Gastroesophageal sphincter (tissue), 4 donors: ENCODE data around the gene CALU. TPM values are rescaled to one million over a fixed set of nuclear protein-coding genes. Genes with fewer than 3 reads are reported as not detected.

Experiments
- ATAC-seq: fragments of 150-250 bp; one replicate; pipeline ENCODE4 v1.9.1; 2016; ENCODE audit warnings: mild to moderate bottlenecking, moderate library complexity
- H3K27ac ChIP-seq, 4 donors: fragments of 200-600 bp; sonication (generic) in 3 of 4; 1 replicate in 3 of 4; 2 replicates in 1 of 4; pipeline ENCODE4 v1.5.1; 2016 to 2019
- H3K27me3 ChIP-seq: fragments of 200-600 bp; sonication (generic); one replicate; pipeline ENCODE4 v1.5.1; 2019
- H3K36me3 ChIP-seq, 2 donors: fragments of 200-600 bp; sonication (generic); one replicate each; pipeline ENCODE4 v1.5.1; 2019; ENCODE audit warnings: control low read depth in 1 of 2
- H3K4me1 ChIP-seq, 3 donors: fragments of 200-600 bp; sonication (generic); 1 replicate in 2 of 3; 2 replicates in 1 of 3; pipeline ENCODE4 v1.5.1; 2016 to 2019; ENCODE audit warnings: control low read depth in 2 of 3
- H3K4me3 ChIP-seq, 2 donors: fragments of 200-600 bp; sonication (generic); one replicate each; pipeline ENCODE4 v1.5.1; 2019; ENCODE audit warnings: mild to moderate bottlenecking in 1 of 2, moderate library complexity in 1 of 2
- H3K9me3 ChIP-seq, 3 donors: fragments of 200-600 bp; sonication (generic); one replicate each; pipeline ENCODE4 v1.5.1; 2017 to 2019; ENCODE audit warnings: control low read depth in 2 of 3
- EP300 ChIP-seq: sonication (generic); formaldehyde crosslinking; IDR thresholded peaks from one replicate; pipeline ENCODE4 v1.6.1; 2017; ENCODE audit warnings: antibody characterized with exemption, mild to moderate bottlenecking
- POLR2A ChIP-seq, 2 donors: fragments of 450-650 bp; IDR thresholded peaks; one replicate each; pipeline ENCODE4 v1.6.1; 2017; ENCODE audit warnings: antibody characterized with exemption in 2 of 2, mild to moderate bottlenecking in 2 of 2, moderate library complexity in 1 of 2
- POLR2AphosphoS5 ChIP-seq: sonication (generic); formaldehyde crosslinking; IDR thresholded peaks from one replicate; pipeline ENCODE4 v1.6.1; 2017; ENCODE audit warnings: antibody characterized with exemption
- WGBS, 2 donors: methylation state at CpG; one replicate each; pipeline ENCODE4 v1.1.5; 2018; ENCODE audit warnings: low coverage in 1 of 2; 5-methylcytosine and 5-hydroxymethylcytosine counted together
- total RNA-seq, 4 donors: library from RNA; depleted of rRNA; stranded (reverse); fragments of >200 nt; gene quantifications; one replicate each; pipeline ENCODE4 v1.1.0, GENCODE V29; 2016
- TF ChIP-seq, protein P1 (sequence below), 4 experiments: fragments of 200-600 bp in 2 of 4; fragments of 450-650 bp in 2 of 4; sonication (generic) in 1 of 4; IDR thresholded peaks; one replicate each; pipeline ENCODE4 v1.5.1; 2017 to 2019; ENCODE audit warnings: antibody characterized with exemption in 4 of 4, mild to moderate bottlenecking in 2 of 4, moderate library complexity in 2 of 4

CALU gene
- total RNA-seq, 4 donors from 2014 or later, result 146 to 274 (median 235) TPM

DNA sequence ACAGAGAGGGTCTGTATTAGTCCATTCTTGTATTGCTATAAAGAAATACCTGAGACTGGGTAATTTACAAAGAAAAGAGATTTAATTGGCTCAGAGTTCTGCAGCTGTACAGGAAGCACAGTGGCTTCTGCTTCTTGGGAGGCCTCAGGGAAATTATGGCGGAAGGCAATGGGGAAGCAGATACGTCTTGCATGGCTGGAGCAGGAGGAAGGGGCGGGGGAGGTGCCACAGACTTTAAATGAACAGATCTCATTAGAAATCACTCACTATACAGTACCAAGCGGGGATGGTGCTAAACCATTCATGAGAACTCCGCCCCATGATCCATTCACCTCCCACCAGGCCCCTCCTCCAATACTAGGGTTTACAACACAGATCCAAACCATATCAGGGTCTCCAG is 3.7 kb upstream of the CALU start:
- ATAC-seq, result no peak
- H3K27ac ChIP-seq, result no peak overlapping the region
- H3K27me3 ChIP-seq, result no peaks in the 10 kb centered on the region
- H3K4me3 ChIP-seq, result no peak overlapping the region
- no peaks in the 10 kb centered on the region for H3K9me3 ChIP-seq
- no peaks in the 10 kb centered on the region for H3K36me3 ChIP-seq
- TF ChIP-seq POLR2A (IDR thresholded peaks at IDR 0.05), result no peak
- TF ChIP-seq EP300, result no peak
- TF ChIP-seq POLR2AphosphoS5, result no peak
- TF ChIP-seq, protein P1, sequence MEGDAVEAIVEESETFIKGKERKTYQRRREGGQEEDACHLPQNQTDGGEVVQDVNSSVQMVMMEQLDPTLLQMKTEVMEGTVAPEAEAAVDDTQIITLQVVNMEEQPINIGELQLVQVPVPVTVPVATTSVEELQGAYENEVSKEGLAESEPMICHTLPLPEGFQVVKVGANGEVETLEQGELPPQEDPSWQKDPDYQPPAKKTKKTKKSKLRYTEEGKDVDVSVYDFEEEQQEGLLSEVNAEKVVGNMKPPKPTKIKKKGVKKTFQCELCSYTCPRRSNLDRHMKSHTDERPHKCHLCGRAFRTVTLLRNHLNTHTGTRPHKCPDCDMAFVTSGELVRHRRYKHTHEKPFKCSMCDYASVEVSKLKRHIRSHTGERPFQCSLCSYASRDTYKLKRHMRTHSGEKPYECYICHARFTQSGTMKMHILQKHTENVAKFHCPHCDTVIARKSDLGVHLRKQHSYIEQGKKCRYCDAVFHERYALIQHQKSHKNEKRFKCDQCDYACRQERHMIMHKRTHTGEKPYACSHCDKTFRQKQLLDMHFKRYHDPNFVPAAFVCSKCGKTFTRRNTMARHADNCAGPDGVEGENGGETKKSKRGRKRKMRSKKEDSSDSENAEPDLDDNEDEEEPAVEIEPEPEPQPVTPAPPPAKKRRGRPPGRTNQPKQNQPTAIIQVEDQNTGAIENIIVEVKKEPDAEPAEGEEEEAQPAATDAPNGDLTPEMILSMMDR (IDR thresholded peaks at IDR 0.05), result no peak
- H3K4me1 ChIP-seq, result peaks cover under 1 to 16% (median under 1%) of the 10 kb centered on the region in 3 donors
- WGBS, 2 donors, result 87 to 100% methylated on average over 1 to 2 of the region's 5 CpGs

DNA sequence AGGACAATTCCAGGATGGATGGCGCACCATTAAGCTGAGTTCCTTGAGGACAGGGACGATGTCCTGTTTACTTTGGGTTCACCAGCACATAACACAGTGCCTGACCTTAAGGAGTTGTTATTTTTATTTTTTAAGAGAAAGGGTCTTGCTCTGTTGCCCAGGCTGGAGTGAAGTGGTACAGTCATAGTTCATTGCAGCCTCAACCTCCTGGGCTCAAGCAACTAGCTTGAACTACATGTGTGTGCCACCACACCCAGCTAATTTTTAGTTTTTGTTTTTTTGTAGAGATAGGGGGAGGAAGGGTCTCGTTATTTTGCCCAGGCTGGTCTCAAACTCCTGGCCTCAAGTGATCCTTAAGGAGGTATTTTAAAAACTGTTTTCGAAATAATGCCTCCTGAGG is 1.7 kb upstream of the CALU start:
- 95 to 100% methylated on average over 2 to 4 of the region's 4 CpGs for WGBS, 2 donors
- Histone ChIP-seq H3K27me3 (no peaks in the 10 kb centered on the region), H3K36me3 (no peaks in the 10 kb centered on the region), H3K27ac (peak overlapping the region in 1 of 4 donors; percentile 92), H3K4me1 (peaks cover 7 to 36% (median 8%) of the 10 kb centered on the region in 3 donors), H3K9me3 (no peaks in the 10 kb centered on the region), H3K4me3 (no peak overlapping the region)
- ATAC-seq, result no peak
- TF ChIP-seq, protein P1 (IDR thresholded peaks at IDR 0.05), result no peak
- TF ChIP-seq POLR2A (IDR thresholded peaks at IDR 0.05) (no peak), POLR2AphosphoS5 (no peak), EP300 (no peak)

DNA sequence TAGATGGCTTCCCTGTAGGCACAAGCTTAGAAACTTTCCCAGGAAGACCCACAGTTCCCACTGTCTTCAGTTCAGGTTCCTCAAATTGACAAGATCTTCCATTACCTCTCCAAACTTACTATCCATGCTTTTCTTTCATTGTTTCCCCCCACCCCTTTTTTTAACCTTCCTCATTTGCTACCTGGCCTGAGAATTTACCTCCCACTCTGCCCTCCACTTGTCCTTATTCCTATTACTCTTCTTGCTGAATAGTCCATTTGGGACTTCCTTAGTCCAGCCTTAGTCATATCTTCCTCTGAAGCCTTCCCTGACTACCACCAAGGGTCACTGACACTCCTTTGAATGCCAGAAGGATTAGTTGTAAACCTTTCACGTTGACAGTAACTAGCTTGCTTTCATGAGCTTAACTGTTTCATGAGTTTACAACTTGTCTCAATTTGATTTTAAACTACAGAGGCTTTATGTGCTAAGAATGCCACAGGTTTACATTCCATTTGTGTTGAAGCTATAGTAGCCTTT is 1.2 kb upstream of the CALU start:
- Histone ChIP-seq H3K4me3 (no peak overlapping the region), H3K9me3 (no peaks in the 10 kb centered on the region), H3K4me1 (peaks cover 7 to 39% (median 8%) of the 10 kb centered on the region in 3 donors), H3K36me3 (no peaks in the 10 kb centered on the region), H3K27me3 (no peaks in the 10 kb centered on the region), H3K27ac (peak overlapping the region; percentile 77 to 98 (median 92))
- ATAC-seq, result no peak
- 0 to 9% methylated on average over 1 of the region's 1 CpG for WGBS, 2 donors
- TF ChIP-seq POLR2AphosphoS5 (peak; percentile 18), EP300 (no peak)

DNA sequence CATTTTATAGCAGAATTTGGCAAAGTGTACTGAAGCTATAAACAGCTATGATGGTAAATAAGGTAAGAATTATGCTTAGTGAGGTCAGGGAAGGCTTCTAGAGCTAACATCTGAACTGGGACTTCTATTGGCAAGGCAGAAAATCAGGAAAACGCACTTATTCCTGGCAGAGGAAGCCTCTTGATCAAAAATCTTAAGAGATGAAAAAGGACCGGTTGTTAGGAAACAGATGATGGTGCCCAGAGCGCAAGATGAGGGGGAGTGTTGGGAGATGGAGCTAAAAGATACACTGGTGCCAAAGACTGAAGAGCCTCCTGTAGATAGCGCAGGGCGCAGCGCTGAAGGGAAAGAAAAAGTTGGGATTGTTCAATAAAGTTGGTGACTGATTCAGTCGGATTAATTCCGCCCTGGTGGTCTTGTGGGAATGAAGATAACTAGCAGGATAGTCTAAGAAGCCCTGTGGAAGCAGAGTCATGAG is 550 bp upstream of the CALU start:
- H3K4me3 ChIP-seq, result peak overlapping the region; percentile 45 to 76
- H3K27me3 ChIP-seq, result no peaks in the 10 kb centered on the region
- 0% methylated on average over 7 to 8 of the region's 8 CpGs for WGBS, 2 donors
- H3K9me3 ChIP-seq, result no peaks in the 10 kb centered on the region
- peak; percentile 39 for ATAC-seq
- no peaks in the 10 kb centered on the region for H3K36me3 ChIP-seq
- H3K4me1 ChIP-seq, result peaks cover 7 to 46% (median 8%) of the 10 kb centered on the region in 3 donors
- H3K27ac ChIP-seq, result peak overlapping the region; percentile 77 to 98 (median 92)
- no peak for TF ChIP-seq POLR2AphosphoS5
- TF ChIP-seq, protein P1 (IDR thresholded peaks at IDR 0.05), result peak in 1 of 4 experiments; percentile 15

DNA sequence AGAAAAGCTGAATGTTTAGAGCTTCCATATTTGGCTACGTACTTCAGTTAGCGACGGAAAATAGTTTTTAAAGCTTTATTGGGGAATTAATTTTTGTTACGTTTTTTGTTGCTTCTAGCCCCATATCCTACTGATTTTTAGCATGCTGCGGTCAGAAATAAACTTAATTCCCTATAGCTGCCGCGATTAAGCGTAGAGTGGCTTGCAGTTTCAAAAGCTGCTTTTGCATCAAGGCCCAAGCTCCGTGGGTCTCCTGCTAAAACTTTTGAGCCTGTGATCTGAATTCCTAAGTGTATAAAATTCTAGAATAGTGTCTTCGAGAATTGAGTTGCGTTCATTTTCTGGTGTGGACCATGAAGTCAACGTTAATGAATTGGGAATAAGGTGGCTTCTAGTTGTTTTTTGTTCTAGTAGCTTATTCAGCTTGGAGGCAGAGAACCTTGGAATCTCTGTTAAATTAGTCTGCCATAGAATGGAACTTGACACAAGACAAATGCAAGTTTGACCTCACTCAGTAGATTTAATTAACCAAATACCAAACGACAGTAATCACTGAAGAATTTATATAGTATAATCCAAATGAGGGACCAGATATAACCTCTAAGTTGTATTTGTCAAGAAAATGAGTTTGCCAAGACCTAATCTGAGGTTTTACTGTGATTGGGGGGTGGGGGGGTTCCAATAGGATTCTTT is 977 bp downstream of the CALU start:
- Histone ChIP-seq H3K4me3 (peak overlapping the region; percentile 74 to 76), H3K27me3 (no peaks in the 10 kb centered on the region), H3K9me3 (no peaks in the 10 kb centered on the region), H3K27ac (peak overlapping the region; percentile 80 to 98 (median 92)), H3K36me3 (no peaks in the 10 kb centered on the region), H3K4me1 (peaks cover 7 to 61% (median 8%) of the 10 kb centered on the region in 3 donors)
- no peak for ATAC-seq
- 2 to 10% methylated on average over 13 of the region's 13 CpGs for WGBS, 2 donors
- TF ChIP-seq, protein P1 (IDR thresholded peaks at IDR 0.05), result no peak
- TF ChIP-seq EP300 (no peak), POLR2AphosphoS5 (no peak), POLR2A (IDR thresholded peaks at IDR 0.05) (no peak)
